ENCODE data around the gene MAG. TPM values are rescaled to one million over a fixed set of nuclear protein-coding genes. Genes with fewer than 3 reads are reported as not detected.

The MAG gene
- total and polyA plus RNA-seq, 2 donors (not counting 1 experiment from before 2014, with no cell fraction given): 0.50 TPM; not detected in 1

GRCh38 chr19:35278578-35279284 lies 13.2 kb upstream of the MAG start:
- H3K9ac ChIP-seq (ENCODE audit: insufficient read depth, low read length): no peak overlapping the region

GRCh38 chr19:35279374-35279773 lies 12.6 kb upstream of the MAG start:
- no peaks in the 10 kb centered on the region for H3K4me1 ChIP-seq (ENCODE audit: control insufficient read depth, extremely low read depth, insufficient read depth, low read length)
- no peak overlapping the region for H3K4me2 ChIP-seq (ENCODE audit: extremely low read depth, insufficient read depth, low read length)
- no peaks in the 10 kb centered on the region for H3K9me3 ChIP-seq (ENCODE audit: control insufficient read depth, insufficient read depth, low read depth, low read length)
- no peaks in the 10 kb centered on the region for H3K27me3 ChIP-seq (ENCODE audit: control insufficient read depth, insufficient read depth, low read length)
- no peak overlapping the region for H2AFZ ChIP-seq (ENCODE audit: low read length)
- DNase-seq (ENCODE audit: low read depth in 2 of 2): no peak
- no peaks in the 10 kb centered on the region for H4K20me1 ChIP-seq (ENCODE audit: control insufficient read depth, extremely low read depth, insufficient read depth, low read length)
- H3K36me3 ChIP-seq (ENCODE audit: control insufficient read depth, insufficient read depth, low read length): peaks cover 7% of the 10 kb centered on the region
- TF ChIP-seq EZH2 (IDR thresholded peaks at IDR 0.05; ENCODE audit: low read length, missing control alignments): no peak
- TF ChIP-seq, protein P1, sequence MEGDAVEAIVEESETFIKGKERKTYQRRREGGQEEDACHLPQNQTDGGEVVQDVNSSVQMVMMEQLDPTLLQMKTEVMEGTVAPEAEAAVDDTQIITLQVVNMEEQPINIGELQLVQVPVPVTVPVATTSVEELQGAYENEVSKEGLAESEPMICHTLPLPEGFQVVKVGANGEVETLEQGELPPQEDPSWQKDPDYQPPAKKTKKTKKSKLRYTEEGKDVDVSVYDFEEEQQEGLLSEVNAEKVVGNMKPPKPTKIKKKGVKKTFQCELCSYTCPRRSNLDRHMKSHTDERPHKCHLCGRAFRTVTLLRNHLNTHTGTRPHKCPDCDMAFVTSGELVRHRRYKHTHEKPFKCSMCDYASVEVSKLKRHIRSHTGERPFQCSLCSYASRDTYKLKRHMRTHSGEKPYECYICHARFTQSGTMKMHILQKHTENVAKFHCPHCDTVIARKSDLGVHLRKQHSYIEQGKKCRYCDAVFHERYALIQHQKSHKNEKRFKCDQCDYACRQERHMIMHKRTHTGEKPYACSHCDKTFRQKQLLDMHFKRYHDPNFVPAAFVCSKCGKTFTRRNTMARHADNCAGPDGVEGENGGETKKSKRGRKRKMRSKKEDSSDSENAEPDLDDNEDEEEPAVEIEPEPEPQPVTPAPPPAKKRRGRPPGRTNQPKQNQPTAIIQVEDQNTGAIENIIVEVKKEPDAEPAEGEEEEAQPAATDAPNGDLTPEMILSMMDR (conservative IDR thresholded peaks at IDR 0.05 in 1 of 2, IDR thresholded peaks at IDR 0.05 in 1 of 2; ENCODE audit: low read depth in 1 of 2, low read length in 2 of 2): no peak
- no peaks in the 10 kb centered on the region for H3K79me2 ChIP-seq (ENCODE audit: control insufficient read depth, insufficient read depth, low read length)
- H3K4me3 ChIP-seq (replicated peaks in 1 of 4; ENCODE audit: control extremely low read depth in 1 of 4, insufficient read depth in 1 of 4, low read depth in 3 of 4, low read length in 4 of 4): no peak overlapping the region
- no peak overlapping the region for H3K27ac ChIP-seq (ENCODE audit: insufficient read depth, low read length)
- no peak overlapping the region for H3K9ac ChIP-seq (ENCODE audit: insufficient read depth, low read length)

More at GRCh38 chr19:35278578-35279284, 13.2 kb upstream of the MAG start:
- Histone ChIP-seq H4K20me1 (ENCODE audit: control insufficient read depth, extremely low read depth, insufficient read depth, low read length) (no peaks in the 10 kb centered on the region), H3K4me3 (replicated peaks in 1 of 4; ENCODE audit: control extremely low read depth in 1 of 4, insufficient read depth in 1 of 4, low read depth in 3 of 4, low read length in 4 of 4) (no peak overlapping the region), H3K9me3 (ENCODE audit: control insufficient read depth, insufficient read depth, low read depth, low read length) (no peaks in the 10 kb centered on the region), H3K4me1 (ENCODE audit: control insufficient read depth, extremely low read depth, insufficient read depth, low read length) (no peaks in the 10 kb centered on the region), H3K27ac (ENCODE audit: insufficient read depth, low read length) (no peak overlapping the region), H3K4me2 (ENCODE audit: extremely low read depth, insufficient read depth, low read length) (no peak overlapping the region), H3K36me3 (ENCODE audit: control insufficient read depth, insufficient read depth, low read length) (peaks cover 7% of the 10 kb centered on the region), H2AFZ (ENCODE audit: low read length) (no peak overlapping the region), H3K27me3 (ENCODE audit: control insufficient read depth, insufficient read depth, low read length) (no peaks in the 10 kb centered on the region), H3K79me2 (ENCODE audit: control insufficient read depth, insufficient read depth, low read length) (no peaks in the 10 kb centered on the region)
- DNase-seq (ENCODE audit: low read depth in 2 of 2): no peak
- TF ChIP-seq, protein P1 (conservative IDR thresholded peaks at IDR 0.05 in 1 of 2, IDR thresholded peaks at IDR 0.05 in 1 of 2; ENCODE audit: low read depth in 1 of 2, low read length in 2 of 2): no peak
- TF ChIP-seq EZH2 (IDR thresholded peaks at IDR 0.05; ENCODE audit: low read length, missing control alignments): no peak

DNA sequence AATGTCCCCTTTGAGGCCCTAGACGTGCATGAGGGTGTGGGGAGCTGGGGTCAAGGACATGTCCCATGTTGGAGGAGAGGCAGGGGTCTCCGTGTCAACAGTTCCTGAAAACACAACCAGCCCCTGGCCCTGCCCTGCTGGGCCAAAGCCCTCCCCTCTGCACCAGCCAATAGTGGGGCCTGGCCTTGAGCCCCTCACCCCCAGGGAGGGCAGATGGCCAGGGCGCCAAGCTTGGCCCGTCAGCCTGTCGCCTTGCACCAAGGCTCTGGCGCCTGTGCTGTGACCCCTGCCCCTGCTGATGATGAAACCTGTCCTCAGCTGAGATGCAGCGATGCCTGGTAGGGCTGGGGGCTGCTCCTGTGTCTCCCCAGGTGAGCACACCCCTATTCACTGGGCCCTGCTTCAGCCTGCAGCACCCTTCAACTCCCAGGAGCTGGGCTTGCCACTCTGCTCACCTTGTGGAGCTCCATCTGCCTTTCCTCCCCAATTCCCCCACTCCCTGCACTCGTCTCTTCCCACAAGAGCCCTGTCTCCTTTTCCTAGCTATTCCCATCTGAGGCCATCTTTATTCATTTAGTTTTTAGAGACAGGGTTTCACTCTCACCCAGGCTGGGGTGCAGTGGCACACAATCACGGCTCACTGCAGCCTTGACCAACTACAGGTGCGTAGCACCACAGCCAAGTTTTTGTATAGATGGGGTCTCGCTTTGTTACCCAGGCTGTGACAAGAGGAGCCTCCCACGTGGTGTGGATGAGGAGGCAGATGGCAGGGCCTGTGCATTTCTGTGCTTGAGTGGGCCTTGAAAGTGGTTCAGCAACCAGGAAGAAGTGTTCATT lies 11.8 kb upstream of the MAG start:
- Histone ChIP-seq H3K4me2 (ENCODE audit: extremely low read depth, insufficient read depth, low read length) (no peak overlapping the region), H3K4me1 (ENCODE audit: control insufficient read depth, extremely low read depth, insufficient read depth, low read length) (no peaks in the 10 kb centered on the region), H4K20me1 (ENCODE audit: control insufficient read depth, extremely low read depth, insufficient read depth, low read length) (no peaks in the 10 kb centered on the region), H3K36me3 (ENCODE audit: control insufficient read depth, insufficient read depth, low read length) (peaks cover 7% of the 10 kb centered on the region), H3K27me3 (ENCODE audit: control insufficient read depth, insufficient read depth, low read length) (no peaks in the 10 kb centered on the region), H3K4me3 (replicated peaks in 1 of 4; ENCODE audit: control extremely low read depth in 1 of 4, insufficient read depth in 1 of 4, low read depth in 3 of 4, low read length in 4 of 4) (no peak overlapping the region), H3K27ac (ENCODE audit: insufficient read depth, low read length) (no peak overlapping the region), H3K9me3 (ENCODE audit: control insufficient read depth, insufficient read depth, low read depth, low read length) (no peaks in the 10 kb centered on the region), H3K79me2 (ENCODE audit: control insufficient read depth, insufficient read depth, low read length) (no peaks in the 10 kb centered on the region), H2AFZ (ENCODE audit: low read length) (no peak overlapping the region), H3K9ac (ENCODE audit: insufficient read depth, low read length) (no peak overlapping the region)
- no peak for TF ChIP-seq EZH2 (IDR thresholded peaks at IDR 0.05; ENCODE audit: low read length, missing control alignments)
- TF ChIP-seq, protein P1 (conservative IDR thresholded peaks at IDR 0.05 in 1 of 2, IDR thresholded peaks at IDR 0.05 in 1 of 2; ENCODE audit: low read depth in 1 of 2, low read length in 2 of 2): no peak
- DNase-seq (ENCODE audit: low read depth in 2 of 2): no peak

Data from fibroblast of lung (primary cell).